ENCODE data around the gene LRMDA.

The LRMDA gene

DNA sequence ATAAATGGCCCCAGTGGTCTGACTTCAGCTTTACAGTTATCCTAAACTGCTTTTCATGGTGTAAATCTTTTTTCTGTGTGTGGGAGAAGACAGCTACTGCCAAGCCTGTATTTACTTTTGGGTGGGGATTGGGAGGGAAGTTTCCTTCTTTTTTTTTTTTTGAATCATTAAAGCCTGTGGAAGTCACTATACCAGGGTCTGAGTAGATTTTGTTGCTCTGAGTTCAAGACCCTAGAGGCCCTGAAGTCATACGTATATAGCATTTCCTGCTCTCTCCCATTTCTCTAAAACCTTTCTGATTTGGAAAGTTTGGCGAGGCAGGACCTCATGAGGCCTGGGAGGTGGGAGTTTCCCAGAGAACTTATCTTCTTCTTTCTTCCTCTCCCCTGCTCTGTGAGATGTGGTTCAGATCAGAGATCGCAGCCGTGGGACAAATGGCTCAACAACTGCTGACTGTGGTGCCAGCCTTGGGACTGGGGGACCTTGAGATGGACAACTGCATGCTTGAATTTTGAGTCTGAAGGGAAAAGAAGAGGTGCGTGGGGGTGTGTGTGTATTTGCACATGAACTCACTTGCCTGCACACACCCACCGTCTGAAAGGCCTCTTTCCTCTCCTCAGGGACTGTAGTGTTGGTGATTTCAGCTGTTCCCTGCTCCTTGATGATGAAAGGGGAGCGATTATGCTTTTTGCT lies 18.1 kb downstream of the LRMDA start:
- no peak for DNase-seq

DNA sequence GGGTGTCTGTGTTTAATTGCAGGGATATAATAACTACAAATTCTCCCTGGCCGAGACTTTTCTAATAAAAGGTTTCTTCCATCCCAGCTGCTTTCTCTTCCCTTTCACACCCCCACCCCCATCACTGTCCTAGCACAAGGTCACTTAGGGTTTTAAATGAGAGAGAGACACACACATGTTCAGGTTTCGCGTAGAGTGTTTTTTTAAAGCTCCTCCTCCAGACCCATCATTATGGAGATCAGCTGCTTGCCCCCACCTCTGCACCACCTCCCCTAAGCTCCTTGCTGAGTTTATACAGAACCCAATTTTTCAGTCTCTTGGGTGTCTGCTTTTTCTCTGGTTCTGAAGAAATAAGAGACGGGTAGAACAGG lies 18.6 kb downstream of the LRMDA start:
- DNase-seq = no peak

DNA sequence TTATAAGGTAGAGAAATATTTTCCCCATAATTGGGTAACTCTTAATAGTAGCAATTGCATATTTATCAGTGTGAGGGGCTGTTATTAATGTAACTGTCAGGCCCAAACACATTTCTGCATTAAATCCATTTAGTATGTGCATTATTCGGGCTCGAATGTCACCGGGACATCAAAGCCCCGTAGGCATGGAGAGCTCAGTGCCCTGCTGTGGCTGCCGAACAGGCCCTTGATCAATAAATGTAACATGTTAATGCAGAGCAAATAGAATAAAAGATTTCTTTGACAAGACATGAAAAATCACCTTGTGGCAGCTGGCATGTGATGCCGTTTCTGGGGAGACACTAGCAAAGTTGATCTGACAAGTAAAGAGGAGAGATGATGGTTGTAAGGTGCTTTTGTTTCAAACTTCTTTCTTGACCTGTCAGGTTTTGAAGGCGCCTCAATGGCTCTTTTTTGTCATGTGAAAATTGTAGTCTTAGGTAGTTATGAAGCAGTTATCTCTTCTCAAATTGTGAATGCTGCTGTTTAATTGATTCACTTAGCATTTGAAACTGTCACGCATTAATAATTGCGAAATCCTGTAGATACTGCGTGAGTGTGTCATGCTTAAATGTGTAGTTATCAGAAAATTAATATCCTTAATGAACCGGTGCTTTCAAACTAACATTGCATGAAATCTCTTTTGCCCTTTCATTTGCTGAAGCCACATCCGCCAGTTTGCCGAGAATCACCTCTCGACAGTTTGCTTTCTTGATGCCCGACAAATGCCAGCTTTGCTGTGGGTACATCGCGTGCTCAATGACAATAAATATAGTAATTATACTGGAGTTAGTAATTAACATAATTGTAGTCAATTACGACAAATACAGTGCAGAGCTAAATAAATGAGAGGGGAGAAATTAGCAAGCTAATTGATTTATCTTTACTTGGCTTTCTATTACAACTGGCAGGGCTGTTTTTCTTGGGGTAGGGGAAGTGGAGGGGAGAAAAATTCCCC lies 19.5 kb downstream of the LRMDA start:
- DNase-seq = no peak

DNA sequence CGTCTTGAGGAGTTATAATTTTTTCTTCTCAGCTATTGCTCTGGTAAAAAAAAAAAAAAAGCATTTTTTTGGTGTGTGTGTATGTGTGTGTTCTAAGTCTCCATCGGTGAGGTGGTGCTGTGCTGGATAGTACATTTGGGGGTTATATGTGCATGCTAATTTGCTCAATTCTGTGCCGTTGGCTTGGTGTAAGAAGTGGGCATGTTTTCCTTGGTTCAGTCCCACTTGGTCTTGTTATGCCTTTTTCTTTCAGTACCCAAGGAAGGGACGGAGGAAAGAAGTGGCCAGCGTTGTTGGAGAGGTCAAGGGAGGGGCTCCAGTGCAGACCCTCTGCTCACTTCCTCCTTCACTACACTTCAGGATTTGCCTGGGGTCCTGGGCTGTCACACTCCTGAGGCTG lies 20.4 kb downstream of the LRMDA start:
- DNase-seq = no peak

DNA sequence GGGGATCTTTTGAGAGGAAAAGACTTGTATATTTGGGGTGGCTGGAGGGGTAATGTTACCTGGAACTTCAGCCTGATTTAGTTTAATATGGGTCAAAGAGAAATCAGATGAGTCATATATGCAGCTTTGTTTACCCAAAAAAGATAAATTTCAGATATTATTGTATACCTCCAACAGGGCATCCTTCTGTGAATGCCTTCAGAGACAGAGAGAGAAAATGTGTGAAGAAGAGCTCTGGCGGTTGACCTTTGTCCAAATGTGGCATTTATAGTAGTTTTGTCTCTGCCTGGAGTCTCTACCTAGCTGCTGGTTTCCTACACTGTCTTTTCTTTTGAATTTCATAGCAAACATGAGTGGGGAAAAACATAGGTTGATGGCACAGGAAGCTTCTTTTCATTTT lies 21.6 kb downstream of the LRMDA start:
- no peak for DNase-seq

DNA sequence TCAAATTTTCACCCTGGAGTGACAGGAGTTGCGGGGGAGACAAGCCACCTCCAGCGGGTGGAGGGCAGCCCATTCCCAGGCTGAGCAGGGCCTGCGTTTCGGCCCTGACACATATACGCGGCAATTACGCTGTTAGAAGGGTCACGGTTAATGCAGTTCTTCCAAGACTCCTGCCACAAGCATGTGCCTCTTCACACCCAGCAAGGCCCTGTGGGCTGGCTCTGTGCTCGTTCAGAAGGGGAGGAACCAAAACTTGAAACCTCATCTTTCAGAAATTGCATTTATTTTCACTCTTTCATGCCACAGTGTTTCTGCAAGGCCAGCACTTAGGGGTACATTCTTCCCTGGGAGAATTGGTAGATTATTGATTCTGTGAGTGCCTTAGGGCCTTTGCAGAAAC lies 24.7 kb downstream of the LRMDA start:
- no peak for DNase-seq

DNA sequence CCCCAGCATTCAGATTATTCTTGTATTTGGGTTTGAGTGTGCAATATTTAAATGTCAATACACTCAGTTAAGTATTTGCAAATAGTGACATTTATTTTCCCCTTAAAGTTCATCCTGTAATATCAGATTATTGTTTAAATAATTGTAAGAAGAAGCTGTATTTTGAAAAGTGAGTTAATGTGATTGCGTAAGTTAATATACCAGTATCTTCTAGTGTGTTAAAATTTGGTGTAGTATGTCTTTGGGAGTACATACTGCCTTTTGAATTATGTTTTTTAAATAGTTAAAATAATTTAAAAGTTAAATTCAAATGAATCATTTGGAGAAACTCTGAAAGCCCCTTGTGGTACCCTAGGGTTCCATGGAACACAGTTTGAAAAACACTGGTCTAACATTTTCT lies 28.6 kb downstream of the LRMDA start:
- DNase-seq = no peak

DNA sequence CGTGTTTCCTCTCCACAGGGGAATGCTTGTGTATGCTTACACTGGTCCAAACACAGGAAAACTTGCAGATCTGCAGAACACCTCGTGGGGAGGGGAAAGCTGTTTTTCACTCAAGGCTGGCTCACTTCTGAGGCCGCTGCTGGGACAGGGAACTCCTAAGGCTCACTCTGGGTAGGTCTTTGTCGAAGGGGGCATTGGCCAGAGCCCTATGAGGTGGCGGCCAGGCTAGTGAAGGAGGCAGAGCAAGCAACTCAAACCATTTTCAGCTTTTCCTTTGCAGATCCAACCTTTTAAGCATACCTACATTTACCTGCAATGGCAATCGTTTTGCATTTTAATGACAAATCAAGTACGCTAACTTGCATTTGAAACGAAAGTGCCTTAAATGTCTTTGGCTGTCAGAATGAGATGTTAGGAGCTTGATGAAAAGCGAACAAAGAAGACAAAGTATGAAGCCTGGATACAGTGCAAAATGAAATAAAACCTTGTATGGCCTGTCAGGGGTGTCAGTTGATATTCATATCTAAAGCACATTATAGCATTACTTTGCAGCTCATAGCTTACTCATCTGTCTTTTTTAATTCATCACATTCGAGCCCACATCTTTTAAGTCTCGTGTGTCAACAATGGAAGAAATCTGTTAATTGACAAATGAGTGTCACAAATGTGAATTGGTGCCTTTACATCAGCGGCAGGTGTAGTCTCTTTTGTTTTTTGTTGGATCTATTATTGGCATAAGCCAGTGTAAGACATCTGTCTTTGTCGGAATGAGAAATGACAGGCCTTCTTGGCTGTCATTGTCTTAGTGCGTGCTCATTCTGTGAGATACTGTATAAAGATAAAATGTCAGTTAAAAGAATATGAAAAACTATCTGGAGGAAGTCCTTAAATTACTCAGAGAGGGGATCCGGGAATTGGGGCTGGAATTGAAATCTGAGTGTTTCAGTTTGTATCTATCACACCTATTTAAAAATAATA lies 30.5 kb downstream of the LRMDA start:
- no peak for DNase-seq

DNA sequence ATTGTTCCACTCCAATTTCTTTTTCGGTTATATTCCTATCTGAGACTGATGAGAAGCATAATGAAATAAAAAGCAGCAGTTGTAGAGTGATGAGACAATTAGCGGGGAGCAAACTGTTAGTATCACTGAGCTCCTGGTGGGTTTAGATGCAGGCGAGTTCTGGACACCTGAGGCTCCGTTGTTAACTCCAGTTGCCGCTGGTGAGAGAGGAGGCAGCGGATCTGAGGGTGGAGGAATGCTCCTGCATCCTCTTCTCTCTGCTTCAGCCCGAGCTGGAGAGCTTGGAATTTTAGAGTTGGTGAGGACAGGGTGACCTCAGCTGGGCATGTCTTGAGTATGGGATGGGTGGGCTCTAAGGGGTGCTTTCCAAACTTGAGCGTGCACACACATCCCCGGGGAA lies 31.4 kb downstream of the LRMDA start:
- DNase-seq = no peak

DNA sequence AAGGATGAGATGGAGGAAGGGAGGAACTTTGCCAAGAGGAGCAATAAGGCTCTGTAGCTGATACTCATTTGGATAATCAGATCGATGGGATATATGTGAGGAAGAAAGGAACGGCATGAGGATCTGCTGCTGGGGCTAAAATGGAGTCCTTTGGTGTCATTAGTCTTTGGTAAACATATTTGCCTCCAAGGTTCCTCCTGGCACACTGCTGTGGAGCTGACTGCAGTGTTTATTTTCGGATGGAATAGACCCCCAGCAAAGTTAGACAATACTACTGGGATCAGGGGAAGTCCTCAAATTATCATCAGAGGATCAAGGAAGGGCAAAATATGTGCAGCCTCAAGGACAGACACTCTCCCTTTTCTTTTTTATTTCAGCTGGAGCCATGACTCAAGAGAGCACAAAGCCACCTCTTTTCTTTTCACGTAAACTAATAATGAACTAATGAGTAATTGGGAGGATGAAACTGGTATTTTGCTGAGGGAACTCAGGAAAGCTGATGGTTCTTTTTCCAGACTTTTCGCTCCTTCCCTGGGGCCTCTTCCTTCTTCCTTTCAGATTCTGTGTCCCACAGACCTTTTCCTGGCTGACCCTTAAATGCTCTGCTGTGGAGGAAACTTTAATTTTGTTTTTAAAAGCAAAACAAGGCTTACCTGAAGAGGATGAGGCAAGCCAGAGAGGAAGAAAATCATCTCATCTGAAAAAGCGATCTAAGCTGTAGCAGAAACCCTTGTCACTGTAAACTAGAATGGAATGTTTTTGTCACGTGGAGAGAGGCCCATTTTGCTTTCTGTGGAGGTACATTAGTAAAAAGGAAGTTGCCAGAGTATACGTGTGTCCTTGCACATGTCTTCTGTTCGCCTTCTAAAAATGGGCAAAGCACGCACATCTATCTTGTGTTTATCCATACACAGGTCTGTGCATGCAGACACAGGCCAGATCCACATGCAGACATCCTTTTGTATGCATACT lies 33.3 kb downstream of the LRMDA start:
- no peak for DNase-seq

DNA sequence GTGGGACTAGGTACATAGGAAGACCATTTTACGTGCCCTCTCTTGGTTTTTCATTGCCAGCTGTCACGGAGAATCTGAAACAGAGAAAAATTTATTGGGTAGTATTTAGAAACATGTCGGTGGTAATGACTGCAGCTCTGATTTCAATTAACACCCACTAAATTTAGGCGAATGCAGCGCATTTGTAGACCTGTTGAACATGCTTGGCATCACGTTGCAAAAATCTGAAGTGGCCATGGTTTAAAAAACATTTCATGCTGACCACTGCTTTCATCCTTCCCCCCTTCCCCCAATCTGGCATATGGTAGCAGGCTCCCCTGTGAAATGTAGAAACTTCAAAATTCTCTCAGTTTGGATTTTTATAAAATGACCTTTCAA lies 34.0 kb downstream of the LRMDA start:
- no peak for DNase-seq

DNA sequence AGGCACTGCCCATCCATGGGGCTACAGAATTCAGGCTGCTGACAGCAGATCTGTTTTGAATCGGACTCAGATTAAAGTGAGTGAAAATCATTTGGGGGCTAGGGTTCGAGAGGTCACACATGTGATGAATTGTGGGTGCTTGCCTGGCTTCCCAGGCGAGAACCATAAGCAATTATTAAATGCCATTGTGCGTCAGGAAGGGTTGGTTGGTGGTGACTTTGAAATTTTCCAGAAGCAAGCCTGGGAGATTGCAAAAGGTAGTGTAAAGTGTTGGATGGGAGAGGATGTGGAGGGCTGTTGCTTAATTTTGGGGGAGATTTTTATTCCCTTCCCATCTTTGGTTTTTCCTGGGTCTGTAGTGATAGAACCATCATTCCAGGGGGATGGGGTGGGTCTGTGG lies 34.6 kb downstream of the LRMDA start:
- no peak for DNase-seq

DNA sequence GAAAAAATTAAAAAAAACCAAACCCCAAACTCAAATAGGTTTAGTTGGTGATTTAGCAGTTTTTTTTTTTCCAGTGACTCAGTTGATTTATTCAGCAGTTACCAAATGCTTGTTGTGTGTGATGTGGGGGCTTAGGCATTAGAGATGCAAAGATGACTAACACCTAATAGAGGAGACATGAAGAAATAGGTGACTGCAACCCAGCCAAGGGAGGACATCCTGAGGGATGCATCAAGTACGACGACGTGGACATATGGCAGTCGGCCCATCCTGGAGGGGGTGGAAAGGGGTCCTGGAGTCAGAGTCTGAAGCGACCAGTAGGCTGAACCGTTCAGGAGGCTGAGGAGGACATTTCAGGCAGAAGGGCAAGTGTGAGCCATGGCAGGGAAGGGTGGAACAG lies 35.5 kb downstream of the LRMDA start:
- no peak for DNase-seq

DNA sequence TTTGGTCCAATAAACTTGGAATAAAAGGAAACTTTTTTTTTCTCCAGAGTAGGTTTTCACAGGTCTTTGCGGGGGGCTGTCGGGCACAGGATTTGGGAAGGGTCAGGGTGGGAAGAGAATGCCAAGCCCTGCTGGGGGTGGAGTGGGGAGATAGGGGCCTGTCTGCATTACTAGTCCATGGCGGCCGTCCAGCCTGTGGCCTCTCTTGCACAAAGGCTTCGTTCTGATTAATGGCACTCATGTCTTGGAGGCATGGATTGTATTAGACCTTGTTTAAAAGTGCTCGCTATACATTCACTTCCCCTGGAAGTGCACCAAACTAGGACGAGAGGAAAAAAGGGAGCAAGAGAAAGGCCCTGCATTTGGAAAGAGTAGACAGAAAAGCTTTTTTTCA lies 37.2 kb downstream of the LRMDA start:
- no peak for DNase-seq

DNA sequence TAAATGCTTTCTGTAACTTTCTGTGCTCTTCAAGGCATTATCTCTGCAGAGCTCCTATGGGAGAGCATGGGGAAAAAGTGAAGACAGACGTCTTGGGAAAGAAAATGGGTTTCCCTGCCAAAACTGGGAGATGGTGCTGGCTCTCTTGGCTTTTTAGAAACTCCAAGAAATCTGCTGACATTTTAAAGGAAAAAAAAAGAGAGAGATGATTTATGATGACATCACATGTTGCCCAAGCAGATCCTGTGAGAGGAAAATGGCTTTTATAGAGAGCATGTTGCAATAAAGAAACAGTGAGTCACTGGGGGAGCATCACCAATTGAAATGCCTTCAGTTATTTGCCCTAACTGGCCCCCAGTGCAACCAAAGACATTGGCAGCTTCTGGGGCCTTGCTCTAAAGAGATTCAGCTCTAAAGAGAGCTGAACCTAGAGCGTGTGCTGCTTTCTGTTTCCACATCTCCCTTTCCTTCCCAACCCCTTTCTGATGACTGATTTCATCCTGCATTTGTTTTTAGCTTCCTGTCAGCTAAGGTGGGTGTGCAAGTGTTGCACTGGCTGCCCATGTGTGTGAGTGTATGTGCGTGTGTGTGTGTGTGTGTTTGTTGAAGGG lies 37.7 kb downstream of the LRMDA start:
- DNase-seq = no peak

DNA sequence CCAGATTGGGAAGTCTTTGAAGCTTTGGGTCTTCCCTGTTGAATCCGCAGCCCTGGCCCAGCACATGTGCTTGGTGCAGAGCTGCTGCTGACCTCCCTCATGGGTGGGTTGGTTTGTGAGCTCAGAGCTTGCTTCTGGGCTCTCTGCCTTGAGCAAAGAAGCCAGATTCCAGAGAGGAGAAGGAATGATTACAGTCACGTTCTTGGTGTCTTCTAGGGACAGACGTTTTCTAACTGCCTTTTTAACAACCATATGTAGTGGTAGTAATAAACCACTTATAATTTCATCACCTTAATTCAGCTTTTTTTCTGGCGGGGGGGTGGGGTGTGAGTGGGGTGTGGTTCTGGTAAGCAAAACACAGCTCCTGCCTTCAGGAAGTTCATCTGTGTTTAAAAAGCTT lies 39.5 kb downstream of the LRMDA start:
- no peak for DNase-seq

DNA sequence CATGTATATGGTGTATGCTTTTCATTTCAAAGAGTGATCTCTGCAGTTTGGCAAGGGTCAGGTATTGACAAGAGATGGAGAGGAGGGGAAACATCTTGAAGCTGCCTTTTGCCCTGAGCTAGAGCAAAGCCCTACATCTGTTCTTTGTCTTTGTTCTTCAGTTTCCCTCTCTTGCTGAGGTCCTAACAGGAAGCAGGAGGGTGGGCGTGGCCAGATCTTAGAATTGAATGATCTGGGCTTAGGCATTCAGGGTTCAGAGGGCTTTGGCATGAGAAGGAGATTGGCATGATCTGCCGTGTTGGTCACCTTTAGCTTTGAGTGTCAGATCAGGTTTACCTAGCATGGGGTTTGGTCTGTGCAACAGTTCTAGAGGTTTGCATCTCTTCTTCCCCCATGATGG lies 41.3 kb downstream of the LRMDA start:
- DNase-seq = no peak

DNA sequence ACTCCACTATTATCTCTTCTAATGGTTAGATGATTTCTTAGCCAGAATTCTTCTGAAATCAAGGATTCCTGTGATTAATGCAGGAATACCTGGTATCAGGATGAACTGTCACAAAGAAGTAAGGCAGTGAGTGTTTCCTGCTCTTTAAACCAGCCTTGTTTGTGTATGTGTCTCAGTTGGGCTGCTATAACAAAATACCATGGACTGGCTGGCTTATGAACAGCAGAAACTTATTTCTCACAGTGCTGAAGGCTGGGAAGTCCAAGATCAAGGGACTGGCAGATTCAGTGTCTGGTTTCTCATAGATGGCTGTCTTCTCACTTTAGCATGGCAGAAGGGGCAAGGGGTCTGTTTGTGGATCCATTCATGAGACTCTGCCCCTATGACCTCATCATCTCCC lies 42.7 kb downstream of the LRMDA start:
- DNase-seq = no peak

DNA sequence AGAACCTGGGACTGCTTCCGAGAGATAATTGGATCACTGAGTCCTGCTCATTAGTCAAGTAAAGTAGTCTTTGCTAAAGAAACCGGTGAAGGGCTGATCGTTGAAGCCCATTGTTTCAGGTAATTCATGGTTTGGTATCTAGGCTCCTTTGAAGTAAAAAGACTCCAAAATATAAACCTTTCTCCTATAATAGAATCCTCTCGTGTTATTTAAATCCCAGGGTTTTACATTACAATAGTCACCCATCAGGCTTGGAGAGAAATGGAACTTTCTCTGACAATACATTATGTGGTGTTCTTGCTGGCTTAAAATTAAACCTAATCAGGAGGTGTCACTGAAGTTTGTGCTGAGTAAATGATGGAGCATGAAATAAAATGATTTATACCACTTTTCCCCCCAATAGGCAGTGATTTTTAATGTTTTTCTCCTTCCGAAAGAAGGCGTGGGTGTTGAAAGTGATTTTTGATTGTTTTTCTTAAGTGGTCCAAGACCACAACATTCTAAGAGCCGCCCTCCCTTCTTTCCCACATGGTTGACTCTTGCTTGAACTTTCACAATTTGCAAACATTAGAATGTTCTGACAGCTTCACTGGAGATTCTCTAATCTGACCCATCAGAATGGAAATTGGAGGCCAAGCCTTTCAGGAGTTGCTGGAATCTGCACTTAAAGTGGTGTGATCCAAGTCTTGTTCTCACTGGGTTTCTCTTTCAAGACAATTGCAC lies 44.2 kb downstream of the LRMDA start:
- no peak for DNase-seq

DNA sequence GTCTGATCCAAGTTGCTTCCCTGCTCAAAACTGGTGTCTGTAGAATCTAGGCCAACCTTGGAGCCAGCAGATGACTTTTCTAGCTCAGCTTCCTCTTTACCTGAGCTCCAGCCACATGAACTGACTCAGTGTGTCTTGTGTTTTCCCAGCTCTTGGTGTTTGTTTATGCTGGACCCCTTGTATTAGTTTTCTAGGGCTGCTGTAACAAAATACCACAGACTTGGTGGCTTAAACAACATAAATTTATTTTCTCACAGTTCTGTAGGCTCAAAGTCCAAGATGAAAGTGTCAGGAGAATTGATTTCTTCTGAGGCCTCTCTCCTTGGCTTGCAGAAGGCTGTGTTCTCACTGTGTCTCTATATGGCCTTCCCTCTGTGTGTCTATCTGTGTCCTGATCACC lies 45.1 kb downstream of the LRMDA start:
- no peak for DNase-seq

DNA sequence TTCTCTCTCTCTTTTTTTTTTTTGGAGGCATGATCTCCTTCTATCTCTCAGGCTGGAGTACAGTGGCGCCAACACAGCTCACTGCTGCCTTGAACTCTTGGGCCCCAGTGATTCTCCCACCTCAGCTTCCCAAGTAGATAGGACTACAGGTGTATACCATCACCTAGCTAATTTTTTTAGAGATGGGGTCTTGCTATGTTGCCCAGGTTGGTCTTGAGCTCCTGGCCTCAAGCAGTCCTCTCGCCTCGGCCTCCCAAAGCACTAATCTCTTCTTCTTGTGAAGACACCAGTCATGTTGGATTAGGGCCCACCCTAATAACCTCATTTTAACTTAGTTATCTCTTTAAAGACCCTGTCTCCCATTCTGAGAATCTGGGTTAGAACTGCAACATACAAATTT lies 45.6 kb downstream of the LRMDA start:
- DNase-seq = no peak

Data from activated CD4-positive, alpha-beta T cell treated with anti-CD3 and anti-CD28 coated beads, Interleukin-2, Interleukin-6, amounts not matched to agents 100 ng/mL and 50 ng/mL, durations not matched to agents 16 hours and 8 hours (primary cell).